H7 (cell line): ENCODE measurements around the gene THY1. TPM values are rescaled to one million over a fixed set of nuclear protein-coding genes. Genes with fewer than 3 reads are reported as not detected.
"Not testable (repeated sequence)": the region's sequence is repeated elsewhere in the genome, so short reads cannot be mapped to it uniquely, and the experiment has no call there.

Experiments used
- DNase-seq: peaks from one replicate; pipeline ENCODE4 v3.0.0; 2012
- H3K27me3 ChIP-seq: 2 replicates; pipeline ENCODE4 v1.6.0; 2011; ENCODE audit warnings: mild to moderate bottlenecking, low read length; ENCODE audit not compliant: control insufficient read depth, insufficient read depth
- H3K36me3 ChIP-seq: replicated peaks from 2 replicates; pipeline ENCODE4 v1.5.1; 2011; ENCODE audit warnings: low read length; ENCODE audit not compliant: control insufficient read depth, insufficient read depth
- H3K4me3 ChIP-seq: 2 replicates; pipeline ENCODE4 v1.5.1; 2011; ENCODE audit warnings: low read depth, mild to moderate bottlenecking, control low read depth, low read length, moderate library complexity; ENCODE audit not compliant: insufficient read depth
- total RNA-seq: library from RNA; depleted of rRNA; stranded (reverse); fragments of >200 nt; shearing (Covaris generic); gene quantifications from 2 replicates; pipeline ENCODE4 v1.2.3, GENCODE V29; 2014; rRNA removed

The THY1 gene
- 305 and 319 TPM in 2 replicates for total RNA-seq

DNA sequence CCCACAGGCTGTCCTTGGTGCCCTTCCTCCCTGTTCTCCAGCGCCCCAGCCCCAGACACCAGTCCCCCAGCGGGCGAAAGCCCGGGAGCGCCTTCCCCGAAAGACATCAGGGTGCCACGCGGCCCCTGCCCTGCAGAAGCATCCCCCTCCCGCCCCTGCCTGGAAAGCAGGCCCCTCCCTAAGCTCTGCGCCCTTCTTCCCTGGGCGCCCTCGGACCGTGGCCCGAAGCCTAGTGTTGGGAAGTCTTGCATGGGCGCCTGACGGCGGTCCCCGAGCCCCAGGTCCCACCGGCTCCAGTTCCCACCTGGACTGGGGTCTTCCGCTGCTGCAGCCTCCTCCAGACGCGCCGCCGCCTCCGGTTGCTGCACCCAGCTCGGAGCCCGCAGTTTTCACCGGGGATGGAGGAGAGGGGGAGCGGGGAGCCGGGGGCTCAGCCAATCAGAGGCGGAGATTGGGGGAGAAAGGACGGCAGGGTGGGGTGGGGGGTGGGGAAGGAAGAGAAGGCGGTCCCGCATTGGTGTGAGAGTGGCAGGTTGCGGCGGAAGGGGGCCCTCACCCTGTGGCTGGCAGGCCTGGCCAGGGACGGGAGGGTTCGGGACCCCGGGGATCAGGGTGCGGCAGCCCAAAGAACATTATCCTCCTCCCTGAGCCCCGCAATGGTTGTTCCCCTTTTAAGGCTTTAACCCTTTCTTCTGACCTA is at the start of gene THY1:
Gene THY1, minus strand, starts transcription at position 364 of the 700 bp plus-strand sequence. CDS start 2,267 bp downstream, outside the sequence.
- DNase-seq = peak; percentile 98
- Histone ChIP-seq H3K4me3 (peak within 1 kb of the TSS; percentile 95), H3K27me3 (no peaks in the 10 kb centered on the region; the same call in 1 of the 2 replicates), H3K36me3 (peaks cover 29% of the 10 kb centered on the region)

- Histone ChIP-seq H3K27me3 (no peaks in the 10 kb centered on the region), H3K4me3 (no peak overlapping the region), H3K36me3 (no peaks in the 10 kb centered on the region)
- no peak for DNase-seq
These were observed 49.3 kb upstream of the THY1 start for GRCh38 chr11:119472186-119472855.

DNA sequence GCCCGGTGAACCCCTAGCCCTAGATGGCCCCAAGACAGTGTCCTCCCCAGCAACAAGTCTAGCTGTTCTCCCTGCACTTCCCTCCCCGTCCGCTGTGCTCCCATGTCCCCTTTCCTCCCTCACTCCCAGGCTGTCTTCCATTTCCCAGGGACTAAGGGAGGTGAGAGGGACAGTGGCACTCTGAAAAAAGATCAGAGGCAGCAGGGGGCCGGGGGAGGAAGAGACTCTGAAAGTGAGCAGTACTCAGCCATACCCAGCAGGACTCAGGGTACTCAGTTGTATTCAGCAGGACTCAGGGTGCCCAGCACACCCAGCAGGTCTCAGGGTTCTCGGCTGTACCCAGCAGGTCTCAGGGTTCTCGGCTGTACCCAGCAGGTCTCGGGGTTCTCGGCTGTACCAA is 48.4 kb upstream of the THY1 start:
- Histone ChIP-seq H3K36me3 (no peaks in the 10 kb centered on the region), H3K27me3 (no peaks in the 10 kb centered on the region), H3K4me3 (no peak overlapping the region)
- DNase-seq = peak; percentile 58

- no peak for DNase-seq
- no peaks in the 10 kb centered on the region for H3K27me3 ChIP-seq
- no peak overlapping the region for H3K4me3 ChIP-seq
- no peaks in the 10 kb centered on the region for H3K36me3 ChIP-seq
These were observed 47.6 kb upstream of the THY1 start for GRCh38 chr11:119470317-119471291.

DNA sequence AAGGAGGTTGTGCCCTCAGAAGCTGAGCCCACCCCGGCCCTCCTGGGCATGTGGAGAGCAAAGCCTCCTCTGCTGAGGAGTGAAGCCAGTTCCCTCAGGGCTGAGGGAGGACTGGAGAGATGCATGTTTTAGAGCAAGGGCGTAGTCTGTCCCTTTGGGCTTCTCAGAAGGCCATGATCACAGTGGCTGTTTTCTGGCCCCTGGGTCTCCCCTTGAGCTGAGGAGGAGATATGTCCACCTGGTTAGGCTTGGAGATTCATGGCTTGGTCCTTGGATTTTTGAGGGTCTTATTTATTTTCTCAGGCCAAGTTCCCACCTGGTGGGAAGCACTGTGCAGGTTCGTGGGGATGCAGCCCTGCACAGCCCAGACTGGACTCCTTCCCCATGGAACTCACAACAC is 46.5 kb upstream of the THY1 start:
- no peaks in the 10 kb centered on the region for H3K36me3 ChIP-seq
- H3K4me3 ChIP-seq = no peak overlapping the region
- no peak for DNase-seq
- no peaks in the 10 kb centered on the region for H3K27me3 ChIP-seq

GRCh38 chr11:119468511-119468910 is 45.5 kb upstream of the THY1 start:
- Histone ChIP-seq H3K36me3 (no peaks in the 10 kb centered on the region), H3K4me3 (no peak overlapping the region), H3K27me3 (no peaks in the 10 kb centered on the region)
- DNase-seq = no peak

DNA sequence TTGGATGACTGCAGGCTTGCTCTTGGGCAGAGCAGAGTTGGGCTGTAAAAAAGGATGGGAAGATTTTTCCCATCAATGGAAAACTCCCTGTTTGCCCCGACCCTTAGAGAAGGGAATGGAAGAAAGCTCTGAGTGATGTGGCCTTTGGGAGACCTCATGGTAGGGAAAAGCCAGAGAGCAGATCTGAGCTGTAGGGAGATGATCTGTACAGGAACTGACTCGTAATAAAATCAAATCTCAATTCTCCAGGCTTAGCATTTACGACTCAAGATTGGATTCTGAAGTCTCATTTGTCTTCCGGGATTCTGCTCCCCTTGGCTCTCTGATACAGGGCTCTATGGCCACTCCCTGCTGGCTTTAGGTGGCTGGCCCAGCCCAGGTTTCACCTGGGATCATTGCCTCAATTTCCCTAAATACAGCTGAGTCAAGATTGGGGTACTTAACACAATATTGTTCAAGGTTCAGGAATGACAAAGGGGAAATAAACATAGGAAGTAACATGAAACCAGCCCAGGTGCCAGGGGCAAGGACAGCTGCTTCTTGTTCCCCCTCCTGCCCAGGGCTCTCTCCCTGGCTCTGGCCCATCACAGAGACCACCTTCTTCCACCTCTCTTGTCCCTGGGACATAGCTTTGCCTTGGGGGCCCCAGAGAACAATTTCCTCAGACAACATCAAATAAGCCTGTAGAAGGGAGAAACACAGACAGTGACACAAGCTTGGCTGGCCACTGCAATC is 38.4 kb upstream of the THY1 start:
- no peak overlapping the region for H3K4me3 ChIP-seq

GRCh38 chr11:119460582-119460981 is 37.6 kb upstream of the THY1 start:
- Histone ChIP-seq H3K36me3 (no peaks in the 10 kb centered on the region), H3K27me3 (no peaks in the 10 kb centered on the region), H3K4me3 (no peak overlapping the region)
- no peak for DNase-seq

More for the DNA sequence above, 38.4 kb upstream of the THY1 start:
- Histone ChIP-seq H3K36me3 (no peaks in the 10 kb centered on the region), H3K27me3 (no peaks in the 10 kb centered on the region)
- no peak for DNase-seq

- Histone ChIP-seq H3K27me3 (no peaks in the 10 kb centered on the region), H3K36me3 (no peaks in the 10 kb centered on the region), H3K4me3 (no peak overlapping the region)
- DNase-seq = peak; percentile 56
These were observed 37.1 kb upstream of the THY1 start for GRCh38 chr11:119460097-119460496.

GRCh38 chr11:119459293-119459976 is 36.5 kb upstream of the THY1 start:
- H3K27me3 ChIP-seq = no peaks in the 10 kb centered on the region
- H3K36me3 ChIP-seq = no peaks in the 10 kb centered on the region
- H3K4me3 ChIP-seq = no peak overlapping the region
- DNase-seq = no peak

GRCh38 chr11:119455708-119456107 is 32.7 kb upstream of the THY1 start:
- H3K27me3 ChIP-seq, H3K36me3 ChIP-seq, H3K4me3 ChIP-seq, DNase-seq: not testable (repeated sequence)

DNA sequence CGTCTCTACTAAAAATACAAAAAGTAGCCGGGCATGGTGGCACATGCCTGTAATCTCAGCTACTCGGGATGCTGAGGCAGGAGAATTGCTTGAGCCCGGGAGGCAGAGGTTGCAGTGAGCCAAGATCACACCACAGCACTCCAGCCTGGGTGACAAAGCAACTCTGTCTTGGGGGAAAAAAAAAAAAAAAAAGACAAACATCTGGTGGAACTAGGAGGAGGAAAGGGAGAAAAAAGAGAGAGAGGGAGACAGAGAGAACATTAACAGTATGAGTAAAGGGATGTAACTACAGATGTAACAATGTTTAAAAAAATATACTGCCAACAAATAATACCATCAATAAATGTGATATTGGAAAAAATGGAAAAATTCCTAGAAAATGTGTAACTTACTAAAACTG is 32.3 kb upstream of the THY1 start:
- DNase-seq, H3K27me3 ChIP-seq, H3K4me3 ChIP-seq, H3K36me3 ChIP-seq: not testable (repeated sequence)

DNA sequence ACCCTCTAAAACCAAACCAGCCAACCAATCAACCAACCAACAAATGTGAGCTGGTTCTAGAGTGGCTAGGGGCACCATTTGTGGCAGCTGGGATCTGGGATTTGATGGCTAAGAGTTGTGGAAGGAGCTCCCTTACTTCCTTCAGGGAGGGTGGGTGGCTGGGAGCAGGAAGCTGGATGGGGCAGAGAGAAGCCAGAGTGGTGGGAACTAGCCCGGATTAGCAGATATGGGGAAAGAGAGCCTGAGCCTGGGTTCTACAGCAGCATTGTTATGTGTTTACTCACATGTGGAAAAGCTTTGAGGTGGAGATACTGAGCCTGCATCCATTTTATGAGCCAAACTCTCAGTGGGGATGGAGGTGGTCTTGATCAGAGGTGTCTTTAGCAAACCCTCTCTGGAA is 30.9 kb upstream of the THY1 start:
- H3K4me3 ChIP-seq = no peak overlapping the region
- H3K36me3 ChIP-seq = no peaks in the 10 kb centered on the region
- DNase-seq = no peak
- H3K27me3 ChIP-seq = no peaks in the 10 kb centered on the region
